GM12872 (cell line): ENCODE results near the gene PAX8.

ENCODE experiments used
- CTCF ChIP-seq: IDR thresholded peaks from 3 replicates; pipeline ENCODE4 v1.5.1; 2011; ENCODE audit warnings: low read depth, mild to moderate bottlenecking, low read length, moderate library complexity; ENCODE audit not compliant: insufficient read depth

Gene PAX8

GRCh38 chr2:113212245-113213060 lies 66.3 kb downstream of the PAX8 start:
- TF ChIP-seq CTCF = no peak

GRCh38 chr2:113211226-113212105 lies 67.3 kb downstream of the PAX8 start:
- TF ChIP-seq CTCF = no peak

- TF ChIP-seq CTCF = no peak
Measured at GRCh38 chr2:113209646-113210171, 69.0 kb downstream of the PAX8 start.

GRCh38 chr2:113209011-113209645 lies 69.6 kb downstream of the PAX8 start:
- TF ChIP-seq CTCF = no peak

GRCh38 chr2:113208396-113208795 lies 70.3 kb downstream of the PAX8 start:
- no peak for TF ChIP-seq CTCF

- no peak for TF ChIP-seq CTCF
Measured at GRCh38 chr2:113207021-113207420, 71.7 kb downstream of the PAX8 start.

- TF ChIP-seq CTCF = no peak
Measured at GRCh38 chr2:113206251-113206650, 72.5 kb downstream of the PAX8 start.
